MG63 (cell line): ENCODE data around the gene SEC61B. TPM values are rescaled to one million over a fixed set of nuclear protein-coding genes. Genes with fewer than 3 reads are reported as not detected.

Experiments used
- total RNA-seq: library from RNA; depleted of rRNA; stranded (reverse); fragments of >200 nt; shearing (Covaris generic); gene quantifications from 2 replicates; pipeline ENCODE4 v1.2.3, GENCODE V29; 2014; ENCODE audit warnings: low replicate concordance; rRNA removed

Gene SEC61B
- total RNA-seq, 1 experiment from 2014 or later, result 171 TPM

Other genes with a start within 250 kb of the SEC61B start
- 19.1 and 29.4 TPM in 2 replicates for gene TGFBR1, start 117.2 kb upstream of the SEC61B start, total RNA-seq
- 22.0 and 32.5 TPM in 2 replicates for gene ALG2, start 340 bp upstream of the SEC61B start, total RNA-seq